Liver (tissue), 9 donors: ENCODE measurements around the gene VDR. TPM values are rescaled to one million over a fixed set of nuclear protein-coding genes. Genes with fewer than 3 reads are reported as not detected.

ENCODE experiments used
- DNase-seq: peaks from one replicate; pipeline ENCODE4 v3.0.0-alpha.2; 2017; ENCODE audit warnings: low spot score
- H3K27ac ChIP-seq, 2 donors: one replicate each; pipeline ENCODE4 v1.7.0; 2013; ENCODE audit warnings: inconsistent platforms in 2 of 2, low read length in 2 of 2, control low read depth in 1 of 2, low read depth in 1 of 2, mild to moderate bottlenecking in 1 of 2
- H3K27me3 ChIP-seq, 4 donors: one replicate each; pipeline versions ENCODE4 v1.6.1 to v1.7.0; 2013; ENCODE audit warnings: low read length in 3 of 4, inconsistent platforms in 1 of 4, mild to moderate bottlenecking in 1 of 4, moderate library complexity in 1 of 4; ENCODE audit not compliant: control insufficient read depth in 4 of 4, insufficient read depth in 4 of 4
- H3K36me3 ChIP-seq, 4 donors: one replicate each; pipeline versions ENCODE4 v1.6.1 to v1.7.0; 2013; ENCODE audit warnings: low read length in 3 of 4, mild to moderate bottlenecking in 3 of 4, low read depth in 1 of 4, moderate library complexity in 1 of 4; ENCODE audit not compliant: control insufficient read depth in 4 of 4, insufficient read depth in 3 of 4
- H3K4me1 ChIP-seq, 4 donors: one replicate each; pipeline versions ENCODE4 v1.6.1 to v1.7.0; 2013; ENCODE audit warnings: low read length in 3 of 4, mild to moderate bottlenecking in 3 of 4, moderate library complexity in 1 of 4; ENCODE audit not compliant: control insufficient read depth in 4 of 4, insufficient read depth in 4 of 4
- H3K4me3 ChIP-seq, 3 donors: one replicate each; pipeline versions ENCODE4 v1.6.1 to v1.7.0; 2013; ENCODE audit warnings: low read length in 3 of 3, control low read depth in 1 of 3, low read depth in 1 of 3, mild to moderate bottlenecking in 1 of 3
- H3K9ac ChIP-seq, 2 donors: one replicate each; pipeline ENCODE4 v1.7.0; 2013; ENCODE audit warnings: low read length in 2 of 2, mild to moderate bottlenecking in 2 of 2, moderate library complexity in 2 of 2, control low read depth in 1 of 2, low read depth in 1 of 2
- H3K9me3 ChIP-seq, 4 donors: one replicate each; pipeline versions ENCODE4 v1.6.1 to v1.7.0; 2013; ENCODE audit warnings: low read length in 3 of 4; ENCODE audit not compliant: control insufficient read depth in 4 of 4
- EGR1 ChIP-seq, 2 donors: IDR thresholded peaks; 2 replicates each; pipeline ENCODE4 v1.6.1; 2016 to 2018; ENCODE audit warnings: antibody characterized with exemption in 2 of 2, low read depth in 2 of 2
- FOXA1 ChIP-seq: IDR thresholded peaks from 2 replicates; pipeline ENCODE4 v1.6.1; 2016; ENCODE audit warnings: antibody characterized with exemption
- FOXA2 ChIP-seq: IDR thresholded peaks from 2 replicates; pipeline ENCODE4 v1.6.1; 2016; ENCODE audit warnings: antibody characterized with exemption
- GABPA ChIP-seq, 2 donors: IDR thresholded peaks in 1 of 2; conservative IDR thresholded peaks in 1 of 2; 2 replicates each; pipeline ENCODE4 v1.6.1; 2016; ENCODE audit warnings: antibody characterized with exemption in 2 of 2, mild to moderate bottlenecking in 1 of 2, moderate library complexity in 1 of 2
- HNF4A ChIP-seq, 2 donors: conservative IDR thresholded peaks; 2 replicates each; pipeline ENCODE4 v1.6.1; 2016; ENCODE audit warnings: antibody characterized with exemption in 2 of 2, mild to moderate bottlenecking in 2 of 2
- HNF4G ChIP-seq: IDR thresholded peaks from 2 replicates; pipeline ENCODE4 v1.6.1; 2016; ENCODE audit warnings: antibody characterized with exemption
- JUND ChIP-seq, 2 donors: IDR thresholded peaks; 2 replicates each; pipeline ENCODE4 v1.6.1; 2016; ENCODE audit warnings: antibody characterized with exemption in 2 of 2
- NR2F2 ChIP-seq: IDR thresholded peaks from 2 replicates; pipeline ENCODE4 v1.6.1; 2016; ENCODE audit warnings: antibody characterized with exemption
- RAD21 ChIP-seq, 2 donors: IDR thresholded peaks; 2 replicates each; pipeline ENCODE4 v1.6.1; 2016; ENCODE audit warnings: antibody characterized with exemption in 2 of 2, mild to moderate bottlenecking in 2 of 2
- REST ChIP-seq: IDR thresholded peaks from 2 replicates; pipeline ENCODE4 v1.6.1; 2016; ENCODE audit warnings: antibody characterized with exemption, mild to moderate bottlenecking
- RXRA ChIP-seq, 2 donors: IDR thresholded peaks; 2 replicates each; pipeline ENCODE4 v1.6.1; 2017 to 2018; ENCODE audit warnings: antibody characterized with exemption in 2 of 2, mild to moderate bottlenecking in 1 of 2
- SP1 ChIP-seq: IDR thresholded peaks from 2 replicates; pipeline ENCODE4 v1.6.1; 2018; ENCODE audit warnings: antibody characterized with exemption, mild to moderate bottlenecking
- TAF1 ChIP-seq: conservative IDR thresholded peaks from 2 replicates; pipeline ENCODE4 v1.6.1; 2016; ENCODE audit warnings: antibody characterized with exemption, mild to moderate bottlenecking
- YY1 ChIP-seq: IDR thresholded peaks from 2 replicates; pipeline ENCODE4 v1.6.1; 2016; ENCODE audit warnings: antibody characterized with exemption, mild to moderate bottlenecking
- WGBS: extraction: QIAGEN DNeasy Blood & Tissue Kit; methylation state at CpG from one replicate; pipeline ENCODE4 v1.1.7; 2013; 5-methylcytosine and 5-hydroxymethylcytosine counted together
- polyA plus RNA-seq, 2 donors: library from polyadenylated mRNA; stranded (reverse) in 1 of 2; unstranded in 1 of 2; fragments of 200-250 nt in 1 of 2; fragments of >200 nt in 1 of 2; fragmentation: Nextera tagmentation in 1 of 2; extraction: Ambion mirVana in 1 of 2; gene quantifications; one replicate each; pipeline versions ENCODE4 v1.2.1 to v1.2.3, GENCODE V29; 2013 to 2015
- total RNA-seq, 2 donors: library from RNA; depleted of rRNA; stranded (reverse); fragments of >200 nt; gene quantifications; one replicate each; pipeline ENCODE4 v1.2.3, GENCODE V29; 2014
- TF ChIP-seq, protein P1 (sequence below): IDR thresholded peaks from 2 replicates; pipeline ENCODE4 v1.6.1; 2016; ENCODE audit warnings: antibody characterized with exemption
- TF ChIP-seq, protein P2 (sequence below): fragments of 150-350 bp; IDR thresholded peaks from 2 replicates; pipeline ENCODE4 v1.5.1; 2017; ENCODE audit warnings: improper control_type of control experiment, low read depth, low read length; ENCODE audit not compliant: missing input control
- TF ChIP-seq, protein P3 (sequence below): IDR thresholded peaks from 2 replicates; pipeline ENCODE4 v1.6.1; 2016; ENCODE audit warnings: antibody characterized with exemption
- TF ChIP-seq, protein P4 (sequence below): IDR thresholded peaks from 2 replicates; pipeline ENCODE4 v1.6.1; 2016; ENCODE audit warnings: antibody characterized with exemption
- donor health status: healthy.
- donor health status: healthy.
- donor health status: healthy.
- donor health status: healthy.
- donor health status: healthy.

Gene VDR
- total and polyA plus RNA-seq, 4 donors: 0.25 to 0.47 (median 0.35) TPM

GRCh38 chr12:47833591-47834012 is 71.2 kb downstream of the VDR start:
- Histone ChIP-seq H3K4me3 (no peak overlapping the region), H3K9ac (no peak overlapping the region), H3K27ac (no peak overlapping the region), H3K36me3 (no peaks in the 10 kb centered on the region), H3K27me3 (no peaks in the 10 kb centered on the region), H3K9me3 (no peaks in the 10 kb centered on the region), H3K4me1 (no peaks in the 10 kb centered on the region)
- TF ChIP-seq HNF4A (conservative IDR thresholded peaks at IDR 0.05) (no peak), YY1 (no peak), JUND (IDR thresholded peaks at IDR 0.05) (no peak), RXRA (IDR thresholded peaks at IDR 0.05) (no peak), TAF1 (no peak), SP1 (no peak), REST (no peak), EGR1 (IDR thresholded peaks at IDR 0.05; ENCODE audit: low read depth in 2 of 2) (no peak), FOXA1 (no peak), RAD21 (IDR thresholded peaks at IDR 0.05) (no peak), HNF4G (no peak), NR2F2 (no peak), FOXA2 (no peak), GABPA (IDR thresholded peaks at IDR 0.05 in 1 of 2, conservative IDR thresholded peaks at IDR 0.05 in 1 of 2) (no peak)
- TF ChIP-seq, protein P1, sequence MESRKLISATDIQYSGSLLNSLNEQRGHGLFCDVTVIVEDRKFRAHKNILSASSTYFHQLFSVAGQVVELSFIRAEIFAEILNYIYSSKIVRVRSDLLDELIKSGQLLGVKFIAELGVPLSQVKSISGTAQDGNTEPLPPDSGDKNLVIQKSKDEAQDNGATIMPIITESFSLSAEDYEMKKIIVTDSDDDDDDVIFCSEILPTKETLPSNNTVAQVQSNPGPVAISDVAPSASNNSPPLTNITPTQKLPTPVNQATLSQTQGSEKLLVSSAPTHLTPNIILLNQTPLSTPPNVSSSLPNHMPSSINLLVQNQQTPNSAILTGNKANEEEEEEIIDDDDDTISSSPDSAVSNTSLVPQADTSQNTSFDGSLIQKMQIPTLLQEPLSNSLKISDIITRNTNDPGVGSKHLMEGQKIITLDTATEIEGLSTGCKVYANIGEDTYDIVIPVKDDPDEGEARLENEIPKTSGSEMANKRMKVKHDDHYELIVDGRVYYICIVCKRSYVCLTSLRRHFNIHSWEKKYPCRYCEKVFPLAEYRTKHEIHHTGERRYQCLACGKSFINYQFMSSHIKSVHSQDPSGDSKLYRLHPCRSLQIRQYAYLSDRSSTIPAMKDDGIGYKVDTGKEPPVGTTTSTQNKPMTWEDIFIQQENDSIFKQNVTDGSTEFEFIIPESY: no peak
- TF ChIP-seq, protein P2, sequence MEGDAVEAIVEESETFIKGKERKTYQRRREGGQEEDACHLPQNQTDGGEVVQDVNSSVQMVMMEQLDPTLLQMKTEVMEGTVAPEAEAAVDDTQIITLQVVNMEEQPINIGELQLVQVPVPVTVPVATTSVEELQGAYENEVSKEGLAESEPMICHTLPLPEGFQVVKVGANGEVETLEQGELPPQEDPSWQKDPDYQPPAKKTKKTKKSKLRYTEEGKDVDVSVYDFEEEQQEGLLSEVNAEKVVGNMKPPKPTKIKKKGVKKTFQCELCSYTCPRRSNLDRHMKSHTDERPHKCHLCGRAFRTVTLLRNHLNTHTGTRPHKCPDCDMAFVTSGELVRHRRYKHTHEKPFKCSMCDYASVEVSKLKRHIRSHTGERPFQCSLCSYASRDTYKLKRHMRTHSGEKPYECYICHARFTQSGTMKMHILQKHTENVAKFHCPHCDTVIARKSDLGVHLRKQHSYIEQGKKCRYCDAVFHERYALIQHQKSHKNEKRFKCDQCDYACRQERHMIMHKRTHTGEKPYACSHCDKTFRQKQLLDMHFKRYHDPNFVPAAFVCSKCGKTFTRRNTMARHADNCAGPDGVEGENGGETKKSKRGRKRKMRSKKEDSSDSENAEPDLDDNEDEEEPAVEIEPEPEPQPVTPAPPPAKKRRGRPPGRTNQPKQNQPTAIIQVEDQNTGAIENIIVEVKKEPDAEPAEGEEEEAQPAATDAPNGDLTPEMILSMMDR: no peak
- TF ChIP-seq, protein P3, sequence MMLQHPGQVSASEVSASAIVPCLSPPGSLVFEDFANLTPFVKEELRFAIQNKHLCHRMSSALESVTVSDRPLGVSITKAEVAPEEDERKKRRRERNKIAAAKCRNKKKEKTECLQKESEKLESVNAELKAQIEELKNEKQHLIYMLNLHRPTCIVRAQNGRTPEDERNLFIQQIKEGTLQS: no peak
- TF ChIP-seq, protein P4, sequence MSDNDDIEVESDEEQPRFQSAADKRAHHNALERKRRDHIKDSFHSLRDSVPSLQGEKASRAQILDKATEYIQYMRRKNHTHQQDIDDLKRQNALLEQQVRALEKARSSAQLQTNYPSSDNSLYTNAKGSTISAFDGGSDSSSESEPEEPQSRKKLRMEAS: no peak
- DNase-seq: no peak
- WGBS: 93% methylated on average over 12 of the region's 12 CpGs
